Tibial artery (tissue), 4 donors: ENCODE data around the gene AGFG1.

Source experiments
- DNase-seq, 2 donors: peaks; one replicate each; pipeline ENCODE4 v3.0.0-alpha.2; 2019
- H3K27ac ChIP-seq, 2 donors: fragments of 200-600 bp; sonication (generic) in 1 of 2; 1 replicate in 1 of 2; 2 replicates in 1 of 2; pipeline ENCODE4 v1.5.1; 2018 to 2019; ENCODE audit warnings: mild to moderate bottlenecking in 1 of 2
- H3K27me3 ChIP-seq, 2 donors: fragments of 200-600 bp; sonication (generic) in 1 of 2; one replicate each; pipeline versions ENCODE4 v1.5.1 to v1.6.0; 2016 to 2019
- H3K36me3 ChIP-seq, 3 donors: fragments of 200-600 bp; sonication (generic) in 2 of 3; one replicate each; pipeline ENCODE4 v1.5.1; 2016 to 2019; ENCODE audit warnings: mild to moderate bottlenecking in 2 of 3
- H3K4me1 ChIP-seq, 4 donors: fragments of 200-600 bp; sonication (generic) in 2 of 4; 1 replicate in 3 of 4; 2 replicates in 1 of 4; pipeline ENCODE4 v1.5.1; 2016 to 2019
- H3K4me3 ChIP-seq, 2 donors: fragments of 200-600 bp; sonication (generic) in 1 of 2; 1 replicate in 1 of 2; 2 replicates in 1 of 2; pipeline ENCODE4 v1.5.1; 2018 to 2019; ENCODE audit warnings: mild to moderate bottlenecking in 2 of 2
- H3K9me3 ChIP-seq, 3 donors: fragments of 200-600 bp; sonication (generic) in 1 of 3; one replicate each; pipeline ENCODE4 v1.5.1; 2016 to 2019
- intact Hi-C: fragments of 100-400 bp; cut with DNase I; formaldehyde crosslinking; loops from one replicate; pipeline ENCODE4 v1.15.0; 2023; ENCODE audit warnings: low total_unique reads
- TF ChIP-seq, protein P1 (sequence below), 2 experiments: fragments of 200-600 bp in 1 of 2; fragments of 450-650 bp in 1 of 2; IDR thresholded peaks; one replicate each; pipeline ENCODE4 v1.5.1; 2017 to 2019; ENCODE audit warnings: antibody characterized with exemption in 2 of 2, mild to moderate bottlenecking in 1 of 2, moderate library complexity in 1 of 2

The AGFG1 gene

DNA sequence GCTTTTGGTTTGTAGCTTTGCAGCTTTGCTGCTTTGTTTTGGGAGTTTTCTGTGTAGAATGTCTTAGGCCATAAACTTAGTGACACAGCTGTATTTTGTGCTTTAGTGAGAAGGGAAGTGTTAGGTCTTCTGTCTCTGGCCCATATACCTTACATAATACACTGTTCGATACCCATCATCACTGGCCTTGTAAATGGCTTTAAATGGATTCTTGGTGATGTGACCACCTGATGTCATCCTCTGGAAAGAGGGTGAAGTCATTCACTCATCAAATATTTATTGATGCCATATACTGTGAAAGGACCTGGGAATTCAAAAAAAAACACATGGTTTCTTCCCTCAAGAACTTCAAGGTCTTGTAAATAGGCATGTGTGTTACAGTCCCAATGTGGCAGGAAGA lies 107.8 kb downstream of the AGFG1 start:
- Histone ChIP-seq H3K4me1 (no peaks in the 10 kb centered on the region), H3K27me3 (no peaks in the 10 kb centered on the region), H3K27ac (no peak overlapping the region), H3K36me3 (no peaks in the 10 kb centered on the region), H3K9me3 (peaks cover 0 to 15% (median 13%) of the 10 kb centered on the region in 3 donors), H3K4me3 (no peak overlapping the region)
- DNase-seq: no peak
- TF ChIP-seq, protein P1, sequence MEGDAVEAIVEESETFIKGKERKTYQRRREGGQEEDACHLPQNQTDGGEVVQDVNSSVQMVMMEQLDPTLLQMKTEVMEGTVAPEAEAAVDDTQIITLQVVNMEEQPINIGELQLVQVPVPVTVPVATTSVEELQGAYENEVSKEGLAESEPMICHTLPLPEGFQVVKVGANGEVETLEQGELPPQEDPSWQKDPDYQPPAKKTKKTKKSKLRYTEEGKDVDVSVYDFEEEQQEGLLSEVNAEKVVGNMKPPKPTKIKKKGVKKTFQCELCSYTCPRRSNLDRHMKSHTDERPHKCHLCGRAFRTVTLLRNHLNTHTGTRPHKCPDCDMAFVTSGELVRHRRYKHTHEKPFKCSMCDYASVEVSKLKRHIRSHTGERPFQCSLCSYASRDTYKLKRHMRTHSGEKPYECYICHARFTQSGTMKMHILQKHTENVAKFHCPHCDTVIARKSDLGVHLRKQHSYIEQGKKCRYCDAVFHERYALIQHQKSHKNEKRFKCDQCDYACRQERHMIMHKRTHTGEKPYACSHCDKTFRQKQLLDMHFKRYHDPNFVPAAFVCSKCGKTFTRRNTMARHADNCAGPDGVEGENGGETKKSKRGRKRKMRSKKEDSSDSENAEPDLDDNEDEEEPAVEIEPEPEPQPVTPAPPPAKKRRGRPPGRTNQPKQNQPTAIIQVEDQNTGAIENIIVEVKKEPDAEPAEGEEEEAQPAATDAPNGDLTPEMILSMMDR (IDR thresholded peaks at IDR 0.05): no peak
- intact Hi-C loops: no loop called here

DNA sequence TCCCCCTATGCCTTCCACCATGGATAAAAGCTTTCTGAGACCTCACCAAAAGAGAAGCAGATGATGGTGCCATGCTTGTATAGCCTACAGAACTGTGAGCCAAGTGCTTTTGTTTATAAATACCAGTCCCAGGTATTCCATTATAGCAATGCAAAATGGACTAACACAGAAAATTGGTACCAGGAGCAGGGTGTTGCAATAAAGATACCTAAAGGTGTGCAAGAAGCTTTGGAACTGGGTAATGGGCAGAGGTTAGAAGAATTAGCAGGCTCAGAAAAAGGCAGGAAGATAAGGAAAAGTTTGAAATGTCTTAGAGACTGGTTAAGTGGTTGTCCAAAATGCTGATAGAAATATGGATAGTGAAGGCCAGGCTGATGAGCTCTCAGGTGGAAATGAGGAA lies 110.4 kb downstream of the AGFG1 start:
- TF ChIP-seq, protein P1 (IDR thresholded peaks at IDR 0.05): no peak
- no peak for DNase-seq
- intact Hi-C loops: no loop called here

DNA sequence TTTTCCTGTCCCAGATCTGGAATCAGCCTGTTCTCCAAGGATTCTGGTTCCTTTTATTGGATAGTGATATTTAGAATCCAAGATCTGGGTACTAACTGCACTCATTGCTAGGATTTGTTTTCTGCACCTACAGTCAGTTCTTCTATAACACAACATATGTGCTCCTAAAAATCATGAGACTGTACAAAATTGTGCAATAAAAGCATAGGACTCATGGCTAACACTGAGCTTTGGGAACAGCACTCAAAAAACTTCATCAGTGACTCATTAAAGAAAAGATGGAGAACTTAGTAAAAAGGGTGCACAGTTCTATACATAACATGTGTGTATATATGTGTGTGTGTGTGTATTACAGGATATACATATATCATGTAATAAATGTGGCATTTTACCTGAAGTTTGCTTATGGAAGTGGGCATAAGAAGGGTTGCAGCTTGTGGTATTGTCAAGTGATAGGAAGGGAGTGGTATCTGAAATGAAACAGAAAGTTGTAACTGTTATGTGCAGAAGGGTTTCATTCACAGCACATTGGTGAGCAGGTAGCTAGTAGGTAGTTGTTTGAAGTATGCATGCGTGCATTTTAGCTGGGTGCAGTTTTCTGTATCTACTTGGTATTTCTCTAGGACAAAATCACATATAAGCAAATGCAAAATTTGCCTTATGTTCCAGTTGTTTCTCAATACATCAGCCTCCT lies 120.9 kb downstream of the AGFG1 start:
- H3K27ac ChIP-seq: no peak overlapping the region
- H3K9me3 ChIP-seq: peaks cover 0 to 6% (median 4%) of the 10 kb centered on the region in 3 donors
- no peaks in the 10 kb centered on the region for H3K27me3 ChIP-seq
- TF ChIP-seq, protein P1 (IDR thresholded peaks at IDR 0.05): no peak
- no peaks in the 10 kb centered on the region for H3K4me1 ChIP-seq
- intact Hi-C loops: no loop called here
- no peak overlapping the region for H3K4me3 ChIP-seq
- DNase-seq: no peak
- H3K36me3 ChIP-seq: no peaks in the 10 kb centered on the region

More for the DNA sequence above, 110.4 kb downstream of the AGFG1 start:
- no peak overlapping the region for H3K27ac ChIP-seq
- peaks cover 0 to 15% (median 13%) of the 10 kb centered on the region in 3 donors for H3K9me3 ChIP-seq
- H3K4me3 ChIP-seq: no peak overlapping the region
- no peaks in the 10 kb centered on the region for H3K4me1 ChIP-seq
- no peaks in the 10 kb centered on the region for H3K27me3 ChIP-seq
- H3K36me3 ChIP-seq: no peaks in the 10 kb centered on the region

DNA sequence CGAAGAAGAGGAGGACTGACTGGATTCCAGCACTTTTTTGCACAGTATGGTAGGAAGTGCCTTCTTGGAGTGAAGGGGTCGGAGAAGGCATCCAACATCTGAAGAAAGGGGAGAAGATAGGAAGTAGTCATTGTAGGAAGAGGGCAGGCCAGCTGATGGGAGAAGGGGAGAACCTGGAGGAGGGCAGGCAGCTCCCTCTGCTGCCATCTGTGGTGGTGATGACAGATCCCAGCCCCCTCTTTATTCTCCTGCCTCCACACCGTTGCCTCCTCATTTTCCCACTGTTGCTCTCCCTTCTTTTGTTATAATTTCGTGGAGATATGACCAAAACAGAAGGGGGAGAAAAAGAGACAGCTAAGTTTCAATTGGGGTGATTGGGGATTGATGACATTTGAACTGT lies 123.8 kb downstream of the AGFG1 start:
- no peaks in the 10 kb centered on the region for H3K9me3 ChIP-seq
- no peaks in the 10 kb centered on the region for H3K36me3 ChIP-seq
- no peak for DNase-seq
- H3K27ac ChIP-seq: no peak overlapping the region
- H3K4me3 ChIP-seq: no peak overlapping the region
- TF ChIP-seq, protein P1 (IDR thresholded peaks at IDR 0.05): no peak
- intact Hi-C loops: no loop called here
- H3K27me3 ChIP-seq: no peaks in the 10 kb centered on the region
- no peaks in the 10 kb centered on the region for H3K4me1 ChIP-seq

DNA sequence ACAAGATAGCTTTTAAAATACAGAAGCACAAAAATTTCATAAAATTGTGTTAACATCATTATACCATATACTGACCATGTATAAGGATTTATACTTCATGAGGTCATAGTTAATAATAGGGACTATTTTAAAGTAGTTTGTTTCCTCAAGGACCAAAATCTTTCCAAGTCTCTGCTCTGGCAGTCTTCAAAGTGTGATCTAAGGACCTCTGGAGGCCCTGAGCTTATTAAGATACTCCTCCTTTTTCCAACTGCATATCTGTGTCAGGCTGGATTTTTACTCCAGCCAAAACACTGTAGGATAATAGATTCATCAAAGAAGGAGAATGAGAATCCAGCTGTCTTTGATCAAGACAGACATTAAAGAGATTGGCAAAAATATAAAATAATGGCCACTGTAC lies 125.1 kb downstream of the AGFG1 start:
- H3K4me1 ChIP-seq: no peaks in the 10 kb centered on the region
- no peak overlapping the region for H3K4me3 ChIP-seq
- TF ChIP-seq, protein P1 (IDR thresholded peaks at IDR 0.05): no peak
- intact Hi-C loops: no loop called here
- no peaks in the 10 kb centered on the region for H3K9me3 ChIP-seq
- no peaks in the 10 kb centered on the region for H3K27me3 ChIP-seq
- no peak overlapping the region for H3K27ac ChIP-seq
- DNase-seq: no peak
- H3K36me3 ChIP-seq: no peaks in the 10 kb centered on the region
